Neural crest cell (in vitro differentiated cells): ENCODE data around the gene AMOTL2. TPM values are rescaled to one million over a fixed set of nuclear protein-coding genes. Genes with fewer than 3 reads are reported as not detected.

Experiments
- DNase-seq: peaks from one replicate; pipeline ENCODE4 v3.0.0; 2021; ENCODE audit warnings: low read depth, mixed read lengths, low spot score
- H3K27ac Mint-ChIP-seq: one replicate; pipeline ENCODE4 v1.8.0; 2021; ENCODE audit warnings: mild to moderate bottlenecking, mixed read lengths; ENCODE audit not compliant: unreplicated experiment
- H3K27me3 Mint-ChIP-seq: 2 replicates; pipeline ENCODE4 v1.8.0; 2021; ENCODE audit warnings: low read depth, mild to moderate bottlenecking, mixed read lengths
- H3K36me3 Mint-ChIP-seq: 2 replicates; pipeline ENCODE4 v1.8.0; 2021; ENCODE audit warnings: low read depth, mild to moderate bottlenecking, mixed read lengths
- H3K4me1 Mint-ChIP-seq: 2 replicates; pipeline ENCODE4 v1.8.0; 2021; ENCODE audit warnings: mixed read lengths
- H3K4me3 Mint-ChIP-seq: one replicate; pipeline ENCODE4 v1.8.0; 2021; ENCODE audit warnings: mild to moderate bottlenecking, mixed read lengths
- H3K9me3 Mint-ChIP-seq: 2 replicates; pipeline ENCODE4 v1.8.0; 2021; ENCODE audit warnings: mixed read lengths
- CTCF ChIP-seq: fragments of 200-600 bp; sonication (generic); conservative IDR thresholded peaks from 2 replicates; pipeline ENCODE4 v1.5.0; 2021; ENCODE audit warnings: antibody characterized with exemption, mild to moderate bottlenecking
- total RNA-seq: library from RNA; stranded (reverse); gene quantifications from 2 replicates; pipeline ENCODE4 v1.2.1, GENCODE V29; 2021

AMOTL2 gene
- total RNA-seq, 1 donor from 2014 or later = 59.5 TPM

DNA sequence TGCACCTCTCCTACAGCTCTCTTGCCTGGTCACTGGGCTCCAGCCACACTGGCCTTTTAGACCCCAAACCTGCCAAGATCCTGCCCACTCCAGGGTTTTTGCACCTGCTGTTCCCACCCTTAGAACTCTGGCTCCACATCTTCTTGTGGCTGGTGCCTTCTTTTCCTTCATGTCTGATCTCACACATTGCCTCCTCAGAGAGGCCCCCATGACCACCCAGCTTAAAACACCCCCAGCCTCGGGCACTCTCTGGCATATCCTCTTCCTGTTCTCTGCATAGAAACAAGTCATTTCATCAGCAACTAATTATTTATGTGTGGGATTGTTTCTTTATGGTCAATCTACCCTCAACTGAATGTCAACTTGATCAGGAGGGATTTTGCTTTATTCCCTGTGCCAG lies 14.0 kb upstream of the AMOTL2 start:
- Mint-ChIP-seq H3K4me3 (no peak overlapping the region), H3K27me3 (peaks cover 4% of the 10 kb centered on the region), H3K9me3 (peaks cover 6% of the 10 kb centered on the region)

DNA sequence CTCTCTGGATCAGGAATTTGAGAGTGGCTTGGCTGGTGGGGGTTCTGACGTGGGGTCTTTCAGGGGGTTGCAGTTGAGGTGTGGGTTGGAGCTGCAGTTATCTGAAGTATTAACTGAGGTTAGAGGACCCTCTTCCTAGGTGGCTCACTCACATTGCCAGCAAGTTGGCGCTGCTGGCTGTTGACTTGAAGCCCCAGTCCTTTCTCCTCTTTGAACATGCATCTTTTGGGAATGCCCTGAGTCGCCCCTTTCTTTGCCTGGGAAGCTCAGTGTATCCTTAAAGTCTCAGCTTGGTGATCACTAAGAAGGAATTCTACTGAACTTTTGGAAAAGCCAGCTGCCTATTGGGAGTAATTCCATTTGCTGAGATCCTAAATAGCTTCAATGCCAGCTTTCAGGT lies 13.0 kb upstream of the AMOTL2 start:
- no peak for TF ChIP-seq CTCF
- H3K9me3 Mint-ChIP-seq = peaks cover 6% of the 10 kb centered on the region
- H3K27ac Mint-ChIP-seq = no peak overlapping the region
- H3K36me3 Mint-ChIP-seq = no peaks in the 10 kb centered on the region
- H3K4me1 Mint-ChIP-seq = no peaks in the 10 kb centered on the region
- H3K4me3 Mint-ChIP-seq = no peak overlapping the region
- DNase-seq = no peak
- peaks cover 4% of the 10 kb centered on the region for H3K27me3 Mint-ChIP-seq

More for the DNA sequence above, 14.0 kb upstream of the AMOTL2 start:
- no peak for TF ChIP-seq CTCF
- Mint-ChIP-seq H3K36me3 (no peaks in the 10 kb centered on the region), H3K4me1 (no peaks in the 10 kb centered on the region), H3K27ac (no peak overlapping the region)
- no peak for DNase-seq

GRCh38 chr3:134384963-134385362 lies 10.7 kb upstream of the AMOTL2 start:
- Mint-ChIP-seq H3K36me3 (no peaks in the 10 kb centered on the region), H3K9me3 (peaks cover 3% of the 10 kb centered on the region), H3K27me3 (peaks cover 7% of the 10 kb centered on the region), H3K27ac (no peak overlapping the region), H3K4me3 (no peak overlapping the region), H3K4me1 (no peaks in the 10 kb centered on the region)
- no peak for DNase-seq
- no peak for TF ChIP-seq CTCF

- H3K27ac Mint-ChIP-seq = no peak overlapping the region
- peaks cover 6% of the 10 kb centered on the region for H3K4me1 Mint-ChIP-seq
- H3K36me3 Mint-ChIP-seq = no peaks in the 10 kb centered on the region
- no peak for DNase-seq
- no peak for TF ChIP-seq CTCF
- H3K27me3 Mint-ChIP-seq = peaks cover 5% of the 10 kb centered on the region
- H3K4me3 Mint-ChIP-seq = no peak overlapping the region
- H3K9me3 Mint-ChIP-seq = no peaks in the 10 kb centered on the region
These were observed 7.7 kb upstream of the AMOTL2 start for GRCh38 chr3:134381831-134382442.

DNA sequence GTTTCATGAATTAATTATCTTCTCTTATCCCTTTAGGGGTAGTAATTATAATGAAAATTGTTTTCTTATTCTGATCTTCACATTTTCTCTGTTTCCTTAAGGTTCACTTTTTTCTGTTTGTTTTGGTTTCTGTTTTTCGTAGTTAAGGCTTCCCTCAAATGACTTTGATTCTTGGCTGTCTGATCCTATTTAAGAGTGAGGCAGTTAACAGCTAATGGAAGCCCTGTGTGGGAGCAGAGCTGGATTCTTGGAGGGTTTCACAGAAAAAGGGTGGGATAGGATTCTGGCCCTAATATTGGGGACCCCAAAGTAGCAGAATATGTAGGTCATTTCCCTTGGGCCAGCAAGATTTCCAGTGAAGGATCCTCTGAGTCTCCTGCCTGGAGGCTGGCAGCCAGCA lies 6.8 kb upstream of the AMOTL2 start:
- Mint-ChIP-seq H3K4me1 (peaks cover 6% of the 10 kb centered on the region), H3K36me3 (no peaks in the 10 kb centered on the region), H3K9me3 (no peaks in the 10 kb centered on the region), H3K27me3 (peaks cover 12% of the 10 kb centered on the region), H3K4me3 (no peak overlapping the region), H3K27ac (no peak overlapping the region)
- DNase-seq = no peak
- no peak for TF ChIP-seq CTCF
